Activated T-helper 9 cell treated with anti-CD3 and anti-CD28 coated beads, Interleukin-2, amount 50 U/mL, for 16 hours (primary cell): ENCODE results near the gene GGA1.
"Not testable (repeated sequence)": the region's sequence is repeated elsewhere in the genome, so short reads cannot be mapped to it uniquely, and the experiment has no call there.

Experiments used
- DNase-seq: peaks from one replicate; pipeline ENCODE4 v3.0.0-alpha.2; 2020; ENCODE audit warnings: low read depth

The GGA1 gene

DNA sequence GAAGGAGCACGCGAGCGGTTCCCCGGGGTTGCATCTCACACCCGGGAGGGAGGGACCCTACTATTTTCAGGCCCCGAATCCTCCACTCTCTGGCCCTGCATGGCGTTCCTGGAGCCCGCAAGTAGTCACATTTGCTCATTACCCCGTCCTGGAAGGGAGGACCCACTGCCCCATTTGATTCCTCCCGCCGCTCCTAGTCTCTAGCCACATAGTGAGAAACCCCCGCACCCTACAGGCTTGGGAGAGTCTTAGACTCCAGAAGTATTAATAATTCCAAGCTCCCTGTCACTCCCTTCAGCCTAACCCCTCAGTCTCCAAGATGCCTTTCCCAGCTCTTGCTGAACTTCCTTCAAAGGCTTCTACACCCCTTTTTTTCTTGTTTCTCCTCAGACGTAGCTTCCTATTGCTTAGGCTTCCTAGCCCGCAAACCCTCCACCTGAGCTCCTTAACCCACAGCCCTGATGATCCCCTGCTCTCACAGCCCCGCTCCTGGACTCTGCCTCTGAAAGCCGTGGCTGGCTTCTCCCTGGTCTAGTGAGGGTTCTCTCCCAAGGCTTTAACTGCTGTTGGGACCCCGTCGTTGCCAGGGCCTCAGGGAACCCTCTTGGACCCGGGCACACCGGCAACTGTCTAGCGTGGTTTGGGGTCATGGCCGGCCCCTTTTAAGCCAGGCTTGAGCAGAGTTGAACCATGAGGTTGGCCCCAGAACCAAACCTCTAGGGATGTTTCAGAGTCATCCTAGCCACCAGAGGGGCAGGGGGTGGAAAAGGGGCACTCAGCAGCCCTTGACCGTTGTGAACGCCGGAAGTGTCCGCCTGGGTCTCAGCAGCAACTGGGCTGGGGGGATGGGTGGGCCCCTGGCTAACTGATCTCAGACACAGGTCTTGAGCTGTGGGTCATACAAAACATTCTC, 862 bp downstream of the GGA1 start:
- DNase-seq = no peak

DNA sequence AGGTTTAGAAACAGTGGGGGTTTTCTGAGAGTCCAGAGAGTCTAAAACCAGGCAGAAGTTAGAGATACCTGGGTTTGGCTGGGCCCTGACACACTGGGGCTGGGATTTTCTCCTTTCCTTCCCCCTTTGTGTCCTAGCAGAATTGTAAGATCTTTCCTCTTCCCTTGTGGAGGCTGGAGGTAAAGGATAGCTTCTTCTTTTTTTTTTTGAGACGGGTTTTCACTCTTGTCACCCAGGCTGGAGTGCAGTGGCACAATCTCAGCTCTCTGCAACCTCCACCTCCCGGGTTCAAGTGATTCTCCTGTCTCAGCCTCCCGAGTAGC, 1.5 kb downstream of the GGA1 start:
- DNase-seq = not testable (repeated sequence)

DNA sequence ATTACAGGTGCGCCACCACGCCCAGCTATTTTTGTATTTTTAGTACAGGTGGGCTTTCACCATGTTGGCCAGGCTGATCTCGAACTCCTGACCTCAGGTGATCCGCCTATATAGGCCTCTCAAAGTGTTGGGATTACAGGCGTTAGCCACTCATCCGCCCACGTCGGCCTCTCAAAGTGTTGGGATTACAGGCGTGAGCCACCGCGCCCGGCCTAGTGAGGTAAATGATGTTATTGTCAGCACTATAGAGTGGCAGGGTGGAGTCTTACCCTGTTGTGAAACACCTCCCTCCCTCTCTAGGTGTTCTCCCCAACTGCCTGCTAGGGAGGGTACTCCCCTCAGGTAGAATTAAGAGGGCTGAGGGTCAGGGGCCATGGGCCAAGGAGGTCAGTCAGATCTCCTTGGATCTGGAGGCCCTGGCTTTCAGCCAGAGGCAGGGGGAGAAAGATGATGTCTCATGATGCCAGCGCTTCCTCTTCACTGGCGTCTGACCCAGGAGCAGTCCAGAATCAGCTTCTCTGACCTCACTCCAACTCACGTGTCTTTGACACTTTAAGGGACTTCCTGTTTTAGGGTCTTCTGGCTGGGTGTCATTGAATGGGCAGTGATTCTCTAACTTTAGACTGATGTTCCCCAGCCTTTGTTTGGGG, 2.0 kb downstream of the GGA1 start:
- DNase-seq = no peak

DNA sequence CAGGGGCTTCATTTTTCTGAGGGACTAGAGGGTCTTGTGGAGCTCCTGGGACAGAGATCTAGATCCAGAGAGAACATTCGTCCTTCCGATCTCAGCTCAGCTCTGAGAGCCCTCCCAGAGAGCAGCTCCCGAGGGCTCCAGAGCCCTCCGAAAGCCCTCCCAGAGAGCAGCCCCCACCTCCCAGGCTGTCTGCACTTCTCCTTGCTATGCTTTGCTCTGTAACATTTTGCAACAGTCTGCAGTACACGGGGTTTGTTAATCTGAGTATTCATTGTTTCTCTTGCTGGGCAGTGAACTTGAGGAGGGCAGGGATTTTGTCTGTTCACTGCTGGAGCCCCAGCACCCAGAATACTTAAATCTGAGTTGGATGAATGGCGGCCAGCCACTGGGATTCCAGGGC, 2.6 kb downstream of the GGA1 start:
- DNase-seq = no peak

DNA sequence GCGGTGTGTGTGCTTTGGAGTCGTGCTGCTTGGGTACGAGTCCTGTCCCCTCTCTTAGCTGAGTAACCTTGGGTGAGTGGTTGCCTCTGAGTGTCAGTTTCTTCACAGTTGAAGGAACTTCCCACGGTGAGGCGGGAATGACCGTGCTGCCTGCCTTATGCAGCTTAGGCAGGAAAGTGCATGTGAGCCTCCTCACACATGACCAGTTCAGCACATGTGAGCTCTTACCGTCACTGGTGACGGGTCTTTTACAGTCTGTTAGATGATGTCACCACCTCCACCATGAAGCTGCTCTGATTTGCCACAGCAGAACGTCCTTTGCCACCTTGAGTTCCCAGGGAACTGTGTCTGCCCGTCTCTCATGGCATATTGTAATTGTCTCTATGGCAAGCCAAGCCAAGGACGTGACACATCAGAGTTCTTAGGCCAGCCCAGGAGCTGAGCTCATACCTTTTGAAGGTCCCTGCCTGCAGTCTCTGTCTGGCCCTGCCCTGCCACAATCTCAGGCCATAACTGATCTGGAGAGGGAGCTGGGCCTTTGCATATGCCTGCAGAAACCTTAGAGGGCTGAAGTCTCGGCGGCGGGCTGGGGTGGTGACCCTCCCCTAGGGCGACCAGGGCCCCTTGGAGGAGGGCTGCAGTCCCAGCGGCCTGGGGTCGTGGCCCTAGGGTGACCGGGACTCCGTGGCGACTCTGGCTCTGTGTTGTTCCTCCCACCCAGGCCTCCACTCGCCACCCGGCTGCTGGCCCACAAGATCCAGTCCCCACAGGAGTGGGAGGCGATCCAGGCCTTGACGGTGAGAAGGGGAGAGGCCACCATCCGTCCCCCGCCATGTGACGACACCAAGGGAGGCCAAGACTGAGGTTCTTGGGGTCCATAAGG, 7.8 kb downstream of the GGA1 start:
- no peak for DNase-seq

DNA sequence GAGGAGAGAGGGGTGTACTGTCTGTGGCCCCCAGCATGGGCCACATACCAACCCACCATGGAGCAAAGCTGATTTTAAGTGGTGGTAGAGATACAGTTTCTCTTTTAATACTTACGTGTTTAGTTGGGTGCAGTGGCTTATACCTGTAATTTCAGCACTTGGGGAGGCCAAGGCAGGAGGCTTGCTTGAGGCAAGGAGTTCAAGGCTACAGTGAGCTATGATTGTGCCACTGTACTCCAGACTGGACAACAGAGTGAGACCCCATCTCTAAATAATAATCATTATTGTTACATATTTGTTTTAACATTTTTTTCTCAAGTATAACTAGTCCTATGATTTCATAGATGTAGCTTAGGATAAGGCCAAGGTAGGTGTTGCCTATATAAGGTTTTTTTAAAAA, 8.8 kb downstream of the GGA1 start:
- no peak for DNase-seq

DNA sequence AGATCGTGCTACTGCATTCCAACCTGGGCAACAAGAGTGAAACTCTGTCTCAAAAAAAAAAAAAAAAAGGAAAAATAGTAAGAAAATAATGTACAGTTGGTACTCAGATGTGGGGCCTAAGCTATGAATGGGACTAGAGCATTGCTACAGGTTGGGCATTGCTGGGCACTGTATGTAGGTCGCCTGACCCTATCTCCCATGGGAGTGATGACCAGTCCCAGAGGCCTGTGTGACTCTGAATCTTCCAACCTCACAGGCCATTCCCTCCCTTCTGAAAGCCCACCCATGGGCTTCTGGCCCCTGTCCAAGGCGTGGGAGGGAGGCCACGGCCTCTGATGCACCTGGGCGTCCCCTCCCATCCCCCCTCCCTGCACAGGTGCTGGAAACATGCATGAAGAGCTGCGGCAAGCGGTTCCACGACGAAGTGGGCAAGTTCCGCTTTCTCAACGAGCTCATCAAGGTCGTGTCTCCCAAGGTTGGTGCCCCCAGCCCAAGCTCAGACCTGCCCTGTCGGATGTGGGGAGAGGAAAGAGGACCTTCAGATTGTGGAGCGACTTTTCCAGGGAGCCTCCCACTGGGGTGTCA, 9.5 kb downstream of the GGA1 start:
- no peak for DNase-seq

DNA sequence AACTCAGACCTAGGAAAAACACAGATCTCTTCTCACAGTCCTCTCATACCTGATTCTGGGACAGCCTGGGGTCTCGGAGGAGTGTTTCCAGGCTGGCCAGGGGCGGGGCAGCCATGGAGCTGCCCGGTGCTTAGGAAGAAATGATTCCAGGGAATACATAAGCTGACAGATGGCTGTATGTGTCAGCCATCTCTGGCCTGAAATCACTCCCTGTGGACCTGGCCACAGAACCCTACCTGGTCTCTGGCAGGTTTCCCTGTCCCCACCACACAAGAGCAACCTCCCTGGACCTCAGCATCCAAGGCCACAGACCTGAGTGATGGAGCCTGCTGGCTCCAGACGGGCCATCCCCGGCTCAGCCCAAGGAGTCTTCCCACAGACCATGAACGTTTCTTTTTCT, 10.0 kb downstream of the GGA1 start:
- no peak for DNase-seq

DNA sequence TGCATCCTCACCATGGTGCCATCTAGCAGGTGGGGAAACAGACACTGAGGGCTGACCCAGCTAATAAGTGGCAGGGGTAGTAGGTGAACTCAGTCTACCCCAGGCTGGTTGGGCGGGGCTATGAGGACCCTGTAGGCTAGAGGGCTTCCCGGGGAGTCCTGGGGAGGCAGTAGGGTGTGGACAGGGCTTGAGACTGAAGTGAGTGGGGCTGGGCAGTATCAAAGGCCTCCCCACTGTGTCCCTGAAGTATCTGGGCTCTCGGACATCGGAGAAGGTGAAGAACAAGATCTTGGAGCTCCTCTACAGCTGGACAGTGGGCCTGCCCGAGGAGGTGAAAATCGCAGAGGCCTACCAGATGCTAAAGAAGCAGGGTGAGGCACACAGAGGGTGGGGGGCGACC, 11.4 kb downstream of the GGA1 start:
- no peak for DNase-seq

DNA sequence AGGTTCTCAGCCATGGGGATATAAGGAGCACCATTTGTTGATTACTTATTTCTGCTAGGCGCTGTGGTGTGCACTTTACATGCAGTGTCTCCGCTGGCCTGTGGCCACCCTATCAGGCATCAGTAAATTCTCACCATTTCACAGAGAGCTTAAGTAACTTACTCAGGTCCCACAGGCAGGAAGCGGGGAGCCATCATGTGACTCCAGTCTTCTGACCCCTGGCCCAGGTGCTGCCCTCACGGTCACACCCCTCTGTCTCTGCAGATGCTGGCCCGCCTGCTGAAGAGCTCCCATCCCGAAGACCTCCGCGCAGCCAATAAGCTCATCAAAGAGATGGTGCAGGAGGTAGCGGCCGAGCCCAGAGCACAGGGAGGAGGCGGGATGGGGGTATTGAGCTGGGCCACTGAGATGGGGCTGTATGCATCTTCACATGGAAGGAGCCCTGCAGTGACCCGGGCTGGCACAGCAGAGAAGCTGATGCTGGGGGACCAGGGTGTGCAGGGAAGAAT, 12.8 kb downstream of the GGA1 start:
- DNase-seq = no peak

DNA sequence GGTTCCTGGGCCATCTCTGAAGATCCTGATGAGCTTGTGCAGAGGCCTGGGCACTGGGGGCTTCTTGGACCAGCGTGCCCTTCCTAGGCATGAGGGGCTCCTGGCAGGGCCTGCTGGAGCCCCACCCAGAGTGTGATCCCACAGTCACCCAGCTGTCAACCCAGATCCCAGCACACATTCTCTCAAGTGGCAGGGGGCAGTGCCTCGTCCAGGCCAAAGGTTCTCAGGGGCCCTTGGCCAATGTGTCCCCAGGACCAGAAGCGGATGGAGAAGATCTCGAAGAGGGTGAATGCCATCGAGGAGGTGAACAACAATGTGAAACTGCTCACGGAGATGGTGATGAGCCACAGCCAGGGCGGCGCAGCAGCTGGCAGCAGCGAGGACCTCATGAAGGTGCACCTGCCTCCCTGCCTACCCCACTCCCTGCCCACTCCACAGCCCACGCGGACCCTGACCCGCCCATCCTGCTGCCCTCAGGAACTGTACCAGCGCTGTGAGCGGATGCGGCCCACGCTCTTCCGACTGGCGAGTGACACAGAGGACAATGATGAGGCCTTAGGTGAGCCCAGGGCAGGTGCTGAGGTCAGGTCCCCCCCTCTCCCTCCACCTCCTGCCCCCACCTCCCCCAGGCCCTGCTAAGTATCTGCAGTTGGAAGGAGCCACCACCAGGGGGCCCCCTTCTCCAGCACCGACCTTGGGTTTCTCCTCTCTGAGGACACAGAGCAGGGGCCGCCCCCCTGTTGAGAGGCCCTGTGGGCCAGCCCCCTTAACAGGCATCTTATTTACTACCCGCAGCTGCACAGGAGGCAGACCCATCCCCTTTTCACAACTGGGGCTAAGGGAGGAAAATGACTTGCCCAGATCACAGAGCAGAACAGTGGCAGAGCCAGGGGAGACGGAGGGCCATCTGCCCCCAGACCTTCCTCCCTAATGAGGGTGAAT, 14.7 kb downstream of the GGA1 start:
- DNase-seq = peak; percentile 61

DNA sequence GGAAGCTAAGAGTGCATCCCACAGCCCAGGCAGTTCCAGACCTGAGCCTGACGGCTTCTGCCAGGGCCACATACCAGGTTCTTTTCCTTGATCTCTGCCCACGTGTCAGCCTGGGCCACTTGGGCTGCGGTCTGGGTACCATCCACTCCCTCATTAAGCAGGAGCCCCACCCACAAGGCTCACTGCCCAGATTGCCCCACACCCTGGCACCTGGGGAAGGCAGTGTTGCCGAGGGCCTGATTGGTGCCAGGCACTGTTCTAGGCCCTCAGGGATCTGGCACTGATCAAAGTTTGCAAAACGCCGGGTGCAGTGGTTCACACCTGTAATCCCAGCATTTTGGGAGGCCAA, 15.4 kb downstream of the GGA1 start:
- DNase-seq = no peak

DNA sequence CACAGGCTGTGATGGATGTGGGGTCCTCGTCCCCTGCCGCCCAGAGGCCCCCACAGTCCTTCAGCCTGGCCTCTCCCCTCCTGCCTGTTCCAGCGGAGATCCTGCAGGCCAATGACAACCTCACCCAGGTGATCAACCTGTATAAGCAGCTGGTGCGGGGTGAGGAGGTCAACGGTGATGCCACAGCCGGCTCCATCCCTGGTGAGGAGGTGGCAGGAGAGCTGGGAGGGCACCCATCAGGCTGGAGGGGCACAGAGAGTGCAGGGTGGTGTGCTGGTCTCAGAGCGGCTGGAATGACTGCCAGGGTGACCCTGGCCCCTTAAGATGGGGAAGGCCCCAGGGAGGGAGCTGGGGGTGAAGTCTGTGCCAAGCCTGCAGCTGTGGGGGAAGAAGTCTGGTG, 16.2 kb downstream of the GGA1 start:
- DNase-seq = no peak

DNA sequence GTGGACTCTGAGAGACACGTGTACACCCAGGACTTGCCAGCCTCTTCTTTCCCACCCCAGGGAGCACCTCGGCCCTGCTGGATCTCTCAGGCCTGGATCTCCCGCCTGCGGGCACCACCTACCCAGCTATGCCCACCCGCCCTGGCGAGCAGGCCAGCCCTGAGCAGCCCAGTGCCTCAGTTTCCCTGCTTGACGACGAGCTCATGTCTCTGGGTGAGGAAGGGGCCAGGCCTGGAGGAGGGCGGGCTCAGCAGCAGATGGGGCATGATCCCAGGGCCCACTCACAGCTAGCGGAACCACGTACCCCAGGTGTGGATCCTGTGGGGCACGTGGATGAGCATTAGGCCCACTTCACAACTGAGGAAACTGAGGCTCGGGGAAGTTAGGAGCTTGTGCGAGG, 17.1 kb downstream of the GGA1 start:
- DNase-seq = no peak

DNA sequence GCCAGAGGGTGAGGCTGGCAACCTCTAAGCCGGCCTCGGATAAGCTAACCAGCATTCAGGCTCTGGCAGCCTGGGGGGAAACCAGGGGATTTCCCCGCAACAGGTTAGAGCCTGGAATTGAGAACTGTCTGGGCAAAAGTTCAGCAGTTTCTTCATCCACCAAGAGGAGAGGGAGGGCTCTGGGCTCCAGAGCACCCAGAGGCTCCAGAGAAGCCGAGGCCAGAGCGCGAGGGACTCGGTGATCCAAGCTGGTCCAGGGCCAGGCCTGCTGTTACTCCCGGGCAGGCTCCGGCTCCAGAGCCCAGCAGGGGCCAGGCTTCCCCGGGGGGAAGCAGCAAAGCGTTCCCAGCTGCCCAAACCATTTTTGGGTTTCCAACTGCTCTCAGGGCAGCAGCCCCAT, 17.5 kb downstream of the GGA1 start:
- no peak for DNase-seq

DNA sequence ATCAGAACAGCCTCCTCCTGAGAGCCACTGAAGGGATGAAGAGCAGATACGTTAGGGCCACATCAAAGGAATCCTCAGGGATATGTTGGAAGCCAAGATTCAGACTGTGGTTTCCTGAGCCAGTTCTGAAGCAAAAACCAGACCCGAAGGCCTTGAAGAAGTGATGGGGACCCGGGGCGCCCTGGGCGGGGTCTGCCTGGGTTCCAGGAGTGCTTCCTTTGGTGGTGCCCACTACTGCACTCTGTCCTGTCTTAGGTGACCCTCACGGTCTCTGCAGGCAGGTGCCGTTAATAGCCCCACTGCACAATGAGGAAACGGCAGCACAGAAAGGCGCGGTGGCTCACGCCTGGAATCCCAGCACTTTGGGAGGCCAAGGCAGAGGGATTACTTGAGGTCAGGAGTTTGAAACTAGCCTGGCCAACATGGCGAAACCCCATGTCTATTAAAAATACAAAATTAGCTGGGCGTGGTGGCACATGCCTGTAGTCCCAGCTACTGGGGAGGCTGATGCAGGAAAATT, 18.0 kb downstream of the GGA1 start:
- no peak for DNase-seq

DNA sequence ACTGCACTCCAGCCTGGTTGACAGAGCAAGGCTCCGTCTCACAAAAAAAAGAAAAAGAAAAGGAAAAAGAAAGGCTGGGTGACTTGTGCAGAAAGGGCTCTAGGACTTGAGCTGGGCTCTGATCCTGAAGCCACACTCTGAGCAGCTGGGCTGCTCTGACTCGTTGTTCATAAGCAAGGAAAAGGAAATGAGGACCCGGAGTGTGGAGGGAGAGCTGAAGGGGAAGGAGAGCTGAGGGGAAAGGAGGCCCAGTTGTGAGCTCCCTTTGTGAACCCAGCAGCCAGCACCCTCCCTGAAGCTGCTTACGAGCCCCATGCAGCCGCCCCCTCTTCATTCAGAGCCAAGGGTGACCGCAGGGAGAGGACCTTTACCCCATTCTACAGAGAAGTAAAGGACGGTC, 18.5 kb downstream of the GGA1 start:
- no peak for DNase-seq

DNA sequence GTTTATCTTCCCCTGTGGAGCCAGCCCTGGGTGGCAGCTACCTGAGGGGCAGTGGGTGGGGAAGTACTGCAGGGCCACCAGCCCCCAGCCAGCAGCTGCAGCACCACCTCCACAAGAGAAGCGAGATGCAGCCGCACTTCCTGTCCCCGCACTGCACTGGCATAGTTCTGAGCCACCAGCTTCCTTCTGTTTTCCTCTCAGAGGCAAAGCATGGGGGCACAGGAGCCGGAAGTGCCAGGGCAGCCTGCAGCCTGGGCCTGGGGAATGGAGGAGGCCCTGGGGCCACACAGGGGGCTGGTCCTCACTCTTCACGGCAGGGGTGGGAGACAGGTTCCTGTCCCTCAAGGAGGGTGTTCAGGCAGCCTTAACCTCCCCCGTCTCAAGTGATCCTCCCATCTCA, 18.9 kb downstream of the GGA1 start:
- DNase-seq = no peak

DNA sequence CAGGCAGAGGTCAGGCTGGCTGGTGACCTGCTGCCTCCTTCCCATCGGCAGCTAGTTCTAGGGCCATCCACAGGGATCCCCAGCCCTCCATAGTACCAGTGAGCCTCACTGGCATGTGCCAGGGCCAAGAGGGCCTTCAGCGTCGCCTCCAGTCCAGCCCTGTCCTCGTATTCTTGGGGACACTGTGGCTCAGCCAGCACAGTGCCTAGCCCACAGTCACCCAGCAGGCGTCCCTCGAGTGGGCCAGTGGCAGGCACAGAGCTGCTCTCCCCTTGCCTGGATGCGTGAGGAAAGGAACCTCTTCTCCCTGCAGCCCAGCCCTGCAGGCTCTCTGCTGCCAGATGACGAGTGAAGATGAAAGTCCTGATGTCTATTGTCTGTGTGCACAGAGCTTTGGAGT, 20.2 kb downstream of the GGA1 start:
- no peak for DNase-seq

DNA sequence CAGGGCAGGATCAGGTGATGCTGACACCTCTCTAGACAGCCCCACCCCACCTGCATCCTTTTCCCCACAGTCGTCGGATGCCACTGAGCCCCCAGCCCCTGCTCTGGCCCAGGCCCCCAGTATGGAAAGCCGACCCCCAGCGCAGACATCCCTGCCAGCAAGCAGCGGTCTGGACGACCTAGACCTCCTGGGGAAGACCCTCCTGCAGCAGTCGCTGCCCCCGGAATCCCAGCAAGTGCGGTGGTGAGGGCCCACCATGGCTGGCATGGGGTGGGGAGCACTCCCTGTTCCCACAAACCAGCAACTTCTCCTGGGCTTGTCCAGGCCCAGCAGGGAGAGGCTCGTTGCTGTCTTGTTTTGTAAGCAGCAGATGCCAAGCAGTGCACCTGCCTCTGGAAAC, 21.3 kb downstream of the GGA1 start:
- DNase-seq = no peak

DNA sequence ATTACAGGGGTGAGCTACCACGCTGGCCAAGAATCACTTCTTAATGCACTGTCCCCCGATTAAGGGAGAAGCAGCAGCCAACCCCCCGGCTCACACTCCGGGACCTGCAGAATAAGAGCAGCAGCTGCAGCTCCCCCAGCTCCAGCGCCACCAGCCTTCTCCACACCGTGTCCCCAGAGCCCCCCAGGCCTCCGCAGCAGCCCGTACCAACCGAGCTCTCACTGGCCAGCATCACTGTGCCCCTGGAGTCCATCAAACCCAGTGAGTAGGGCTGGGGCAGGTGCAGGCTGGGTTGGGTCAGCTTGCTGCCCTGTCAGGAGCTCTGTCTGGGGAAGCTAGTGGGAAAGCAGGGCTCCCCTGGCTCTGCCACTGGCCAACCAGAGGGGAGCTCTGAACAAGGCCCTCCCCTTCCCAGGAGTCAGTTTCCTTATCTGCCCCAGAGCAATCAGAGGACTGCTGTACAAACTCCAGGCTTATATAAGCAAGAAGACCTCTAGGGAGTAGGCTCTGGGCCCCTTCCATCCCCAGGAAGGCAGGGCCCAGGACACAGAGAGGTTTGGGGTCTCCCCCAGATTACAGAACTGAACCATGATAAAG, 22.3 kb downstream of the GGA1 start:
- DNase-seq = no peak
